Measurements from ENCODE around the gene CDIP1. TPM values are rescaled to one million over a fixed set of nuclear protein-coding genes. Genes with fewer than 3 reads are reported as not detected.

Gene CDIP1
- total RNA-seq, 2 experiments from 2014 or later: 13.5 to 34.2 TPM

DNA sequence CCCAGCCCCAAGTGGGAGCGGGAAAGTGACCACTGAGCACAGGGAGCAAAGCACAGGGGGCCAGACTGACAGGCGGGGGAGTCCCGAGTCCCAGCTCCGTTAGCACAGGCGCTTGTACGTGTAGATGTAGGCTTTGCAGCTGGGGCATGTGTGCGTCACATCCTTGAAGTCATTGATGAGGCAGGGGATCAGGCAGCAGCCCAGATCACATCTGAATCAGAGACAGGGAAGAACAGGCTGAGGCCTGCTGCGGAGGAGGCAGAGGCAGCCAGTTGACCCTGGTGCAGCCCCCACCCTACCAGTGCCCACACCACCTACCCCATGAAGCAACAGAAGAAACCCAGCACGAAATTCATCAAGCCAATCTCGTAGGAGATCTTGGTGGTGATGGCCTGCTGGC lies 26.1 kb downstream of the CDIP1 start:
- Histone ChIP-seq H3K4me1 (ENCODE audit: insufficient read depth, low read length, poor library complexity, severe bottlenecking) (peaks cover 9% of the 10 kb centered on the region), H3K4me2 (ENCODE audit: low read length) (no peak overlapping the region), H3K4me3 (ENCODE audit: low read depth, low read length, poor library complexity, severe bottlenecking) (no peak overlapping the region), H2AFZ (ENCODE audit: low read length) (no peak overlapping the region), H3K79me2 (ENCODE audit: insufficient read depth, low read depth, low read length) (no peaks in the 10 kb centered on the region), H3K27ac (ENCODE audit: low read depth, low read length, poor library complexity, severe bottlenecking) (no peak overlapping the region), H4K20me1 (ENCODE audit: insufficient read depth, low read length) (no peaks in the 10 kb centered on the region), H3K36me3 (ENCODE audit: insufficient read depth, low read length) (peaks cover 56% of the 10 kb centered on the region), H3K9me2 (ENCODE audit: insufficient read depth, low read length) (no peaks in the 10 kb centered on the region), H3K9me3 (ENCODE audit: low read length) (no peaks in the 10 kb centered on the region)
- CTCF ChIA-PET (ENCODE audit: unreplicated experiment): no interaction called here
- no peak for DNase-seq (ENCODE audit: low spot score)
- no TSS peak for BruUV-seq (replicated peaks)
- intact Hi-C loops (cut with micrococcal nuclease; ENCODE audit: unreplicated experiment): no loop called here
- TF ChIP-seq, protein P1, sequence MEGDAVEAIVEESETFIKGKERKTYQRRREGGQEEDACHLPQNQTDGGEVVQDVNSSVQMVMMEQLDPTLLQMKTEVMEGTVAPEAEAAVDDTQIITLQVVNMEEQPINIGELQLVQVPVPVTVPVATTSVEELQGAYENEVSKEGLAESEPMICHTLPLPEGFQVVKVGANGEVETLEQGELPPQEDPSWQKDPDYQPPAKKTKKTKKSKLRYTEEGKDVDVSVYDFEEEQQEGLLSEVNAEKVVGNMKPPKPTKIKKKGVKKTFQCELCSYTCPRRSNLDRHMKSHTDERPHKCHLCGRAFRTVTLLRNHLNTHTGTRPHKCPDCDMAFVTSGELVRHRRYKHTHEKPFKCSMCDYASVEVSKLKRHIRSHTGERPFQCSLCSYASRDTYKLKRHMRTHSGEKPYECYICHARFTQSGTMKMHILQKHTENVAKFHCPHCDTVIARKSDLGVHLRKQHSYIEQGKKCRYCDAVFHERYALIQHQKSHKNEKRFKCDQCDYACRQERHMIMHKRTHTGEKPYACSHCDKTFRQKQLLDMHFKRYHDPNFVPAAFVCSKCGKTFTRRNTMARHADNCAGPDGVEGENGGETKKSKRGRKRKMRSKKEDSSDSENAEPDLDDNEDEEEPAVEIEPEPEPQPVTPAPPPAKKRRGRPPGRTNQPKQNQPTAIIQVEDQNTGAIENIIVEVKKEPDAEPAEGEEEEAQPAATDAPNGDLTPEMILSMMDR (conservative IDR thresholded peaks at IDR 0.05; ENCODE audit: low read length): no peak
- no peak for TF ChIP-seq EZH2phosphoT487 (IDR thresholded peaks at IDR 0.05; ENCODE audit: borderline replicate concordance, low read depth, low read length)
- POLR2A ChIA-PET: no interaction called here

DNA sequence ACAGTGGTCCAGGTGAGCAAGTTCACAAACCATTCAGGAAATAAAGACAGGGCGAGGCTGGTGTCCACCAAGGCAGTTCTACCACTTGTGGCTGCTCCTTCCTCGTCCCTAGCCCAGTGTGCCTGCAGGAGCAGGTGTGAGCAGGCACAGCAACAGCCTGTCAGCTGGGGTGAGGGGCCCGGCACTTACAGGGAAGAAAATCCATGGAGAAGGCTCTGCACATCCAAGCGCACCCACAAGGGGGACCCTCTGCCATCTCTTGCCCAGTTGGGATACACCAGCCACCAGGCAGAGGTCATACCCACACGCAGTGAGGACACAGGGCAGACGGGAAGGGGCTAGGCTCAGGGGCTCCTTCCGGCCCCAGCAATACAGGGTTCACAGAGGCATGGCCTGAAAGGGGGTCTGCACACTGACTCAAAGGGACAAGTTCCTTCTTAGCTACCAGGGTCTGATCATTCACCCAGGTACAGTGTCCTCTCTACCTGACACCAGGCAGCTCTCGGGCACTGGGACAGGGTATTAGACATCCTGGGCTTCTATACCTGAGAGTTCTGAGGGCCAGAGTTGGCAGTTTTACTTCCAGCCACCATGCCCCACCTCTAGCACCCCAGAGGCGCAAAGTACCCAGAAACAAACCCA lies 27.0 kb downstream of the CDIP1 start:
- Histone ChIP-seq H3K36me3 (ENCODE audit: insufficient read depth, low read length) (peaks cover 65% of the 10 kb centered on the region), H3K9me3 (ENCODE audit: low read length) (no peaks in the 10 kb centered on the region), H3K4me1 (ENCODE audit: insufficient read depth, low read length, poor library complexity, severe bottlenecking) (peaks cover 11% of the 10 kb centered on the region), H4K20me1 (ENCODE audit: insufficient read depth, low read length) (no peaks in the 10 kb centered on the region), H3K4me2 (ENCODE audit: low read length) (no peak overlapping the region), H3K27ac (ENCODE audit: low read depth, low read length, poor library complexity, severe bottlenecking) (no peak overlapping the region), H3K4me3 (ENCODE audit: low read depth, low read length, poor library complexity, severe bottlenecking) (no peak overlapping the region), H2AFZ (ENCODE audit: low read length) (no peak overlapping the region), H3K9me2 (ENCODE audit: insufficient read depth, low read length) (no peaks in the 10 kb centered on the region), H3K79me2 (ENCODE audit: insufficient read depth, low read depth, low read length) (no peaks in the 10 kb centered on the region)
- POLR2A ChIA-PET: no interaction called here
- DNase-seq (ENCODE audit: low spot score): peak; percentile 40
- TF ChIP-seq, protein P1 (conservative IDR thresholded peaks at IDR 0.05; ENCODE audit: low read length): peak; percentile 62
- no peak for TF ChIP-seq EZH2phosphoT487 (IDR thresholded peaks at IDR 0.05; ENCODE audit: borderline replicate concordance, low read depth, low read length)
- intact Hi-C loops (cut with micrococcal nuclease; ENCODE audit: unreplicated experiment): no loop called here
- BruUV-seq (replicated peaks): TSS peak; percentile 82
- CTCF ChIA-PET (ENCODE audit: unreplicated experiment): interaction anchor here (0.5 kb wide), 1 partner anchor 37 kb away, joined by 4 read pairs; no protein-coding TSS in a partner anchor

GRCh38 chr16:4510747-4511426 lies 27.7 kb downstream of the CDIP1 start:
- Histone ChIP-seq H2AFZ (ENCODE audit: low read length) (no peak overlapping the region), H3K4me1 (ENCODE audit: insufficient read depth, low read length, poor library complexity, severe bottlenecking) (peaks cover 18% of the 10 kb centered on the region), H3K36me3 (ENCODE audit: insufficient read depth, low read length) (peaks cover 66% of the 10 kb centered on the region), H3K9me3 (ENCODE audit: low read length) (no peaks in the 10 kb centered on the region), H3K27ac (ENCODE audit: low read depth, low read length, poor library complexity, severe bottlenecking) (no peak overlapping the region), H3K4me3 (ENCODE audit: low read depth, low read length, poor library complexity, severe bottlenecking) (no peak overlapping the region), H3K79me2 (ENCODE audit: insufficient read depth, low read depth, low read length) (no peaks in the 10 kb centered on the region), H3K4me2 (ENCODE audit: low read length) (no peak overlapping the region), H4K20me1 (ENCODE audit: insufficient read depth, low read length) (0 out of 2 replicates have a peak, but pooled peaks cover 3% of the 10 kb centered on the region), H3K9me2 (ENCODE audit: insufficient read depth, low read length) (no peaks in the 10 kb centered on the region)
- intact Hi-C loops (cut with micrococcal nuclease; ENCODE audit: unreplicated experiment): no loop called here
- TF ChIP-seq, protein P1 (conservative IDR thresholded peaks at IDR 0.05; ENCODE audit: low read length): no peak
- no peak for TF ChIP-seq EZH2phosphoT487 (IDR thresholded peaks at IDR 0.05; ENCODE audit: borderline replicate concordance, low read depth, low read length)
- BruUV-seq (replicated peaks): no TSS peak
- DNase-seq (ENCODE audit: low spot score): no peak
- ChIA-PET CTCF (ENCODE audit: unreplicated experiment) (interaction anchor here (1.1 kb wide), 1 partner anchor 38 kb away, joined by 3 read pairs; no protein-coding TSS in a partner anchor), POLR2A (interaction anchor here (0.5 kb wide), 1 partner anchor 41 kb away, joined by 7 read pairs; no protein-coding TSS in a partner anchor)

Measured in OCI-LY7 (cell line).